H1 (cell line): ENCODE results near the gene LRRC18. TPM values are rescaled to one million over a fixed set of nuclear protein-coding genes. Genes with fewer than 3 reads are reported as not detected.
A peak's percentile ranks its signal among the peaks of the same experiment; 100 is the strongest.

Experiments used
- CBX5 ChIP-seq: fragments of 300-800, 300-1000 bp; sonication (generic); IDR thresholded peaks from 2 replicates; pipeline ENCODE4 v1.7.1; 2016; ENCODE audit warnings: antibody characterized with exemption, low read length, low read depth
- CHD2 ChIP-seq: IDR thresholded peaks from 2 replicates; pipeline ENCODE4 v1.6.1; 2012; ENCODE audit warnings: low read length, improper control_type of control experiment
- FOSL1 ChIP-seq: IDR thresholded peaks from 2 replicates; pipeline ENCODE4 v1.6.1; 2011; ENCODE audit warnings: mild to moderate bottlenecking, low read depth, low read length, moderate library complexity; ENCODE audit not compliant: insufficient read depth
- GABPA ChIP-seq: IDR thresholded peaks from 2 replicates; pipeline ENCODE4 v1.6.1; 2011; ENCODE audit warnings: mild to moderate bottlenecking, low read length, moderate library complexity, borderline replicate concordance; ENCODE audit not compliant: insufficient read depth
- GTF2F1 ChIP-seq: IDR thresholded peaks from 2 replicates; pipeline ENCODE4 v1.6.1; 2012; ENCODE audit warnings: low read depth, low read length, improper control_type of control experiment, borderline replicate concordance
- JUND ChIP-seq: IDR thresholded peaks from 2 replicates; pipeline ENCODE4 v1.6.1; 2011; ENCODE audit warnings: mild to moderate bottlenecking, improper control_type of control experiment, low read length
- POU5F1 ChIP-seq: IDR thresholded peaks from 2 replicates; pipeline ENCODE4 v1.6.1; 2011; ENCODE audit warnings: low read depth, mild to moderate bottlenecking, low read length, moderate library complexity
- RFX5 ChIP-seq: IDR thresholded peaks from 2 replicates; pipeline ENCODE4 v1.6.1; 2011; ENCODE audit warnings: low read depth, low read length, improper control_type of control experiment, borderline replicate concordance
- SIN3A ChIP-seq, 2 experiments: IDR thresholded peaks in 1 of 2; conservative IDR thresholded peaks in 1 of 2; 2 replicates each; pipeline ENCODE4 v1.6.1; 2011 to 2012; ENCODE audit warnings: low read length in 2 of 2, improper control_type of control experiment in 1 of 2, low read depth in 1 of 2, mild to moderate bottlenecking in 1 of 2
- polyA plus RNA-seq, 7 experiments: library from polyadenylated mRNA; depleted of rRNA in 3 of 7; stranded (reverse) in 5 of 7; unstranded in 2 of 7; fragments of >200 nt in 5 of 7; fragments of 200-250 nt in 2 of 7; gene quantifications; 1 replicate in 5 of 7; 2 replicates in 1 of 7; 4 replicates in 1 of 7; pipeline versions ENCODE4 v1.2.1 to v1.2.3, GENCODE V29; 2011 to 2013; ENCODE audit warnings: missing spikeins in 2 of 7, mixed read lengths in 2 of 7
- total RNA-seq: library from RNA; stranded (reverse); fragmentation: NEBNext Ultra II Directional; extraction: Animal tissue kit (Norgen Biotek cat#: 25700); gene quantifications from 2 replicates; pipeline ENCODE4 v1.2.1, GENCODE V29; 2021
- TF ChIP-seq, protein P1 (sequence below): fragments of 300-600 bp; sonication (generic); IDR thresholded peaks from 2 replicates; pipeline ENCODE4 v1.7.1; 2012; ENCODE audit warnings: low read length, moderate library complexity, mild to moderate bottlenecking, inconsistent platforms; ENCODE audit not compliant: insufficient replicate concordance

Gene LRRC18
- total and polyA plus RNA-seq, 2 of the 8 experiments (the other 6 are each of a cell fraction or from before 2014, with no cell fraction given), result not detected

DNA sequence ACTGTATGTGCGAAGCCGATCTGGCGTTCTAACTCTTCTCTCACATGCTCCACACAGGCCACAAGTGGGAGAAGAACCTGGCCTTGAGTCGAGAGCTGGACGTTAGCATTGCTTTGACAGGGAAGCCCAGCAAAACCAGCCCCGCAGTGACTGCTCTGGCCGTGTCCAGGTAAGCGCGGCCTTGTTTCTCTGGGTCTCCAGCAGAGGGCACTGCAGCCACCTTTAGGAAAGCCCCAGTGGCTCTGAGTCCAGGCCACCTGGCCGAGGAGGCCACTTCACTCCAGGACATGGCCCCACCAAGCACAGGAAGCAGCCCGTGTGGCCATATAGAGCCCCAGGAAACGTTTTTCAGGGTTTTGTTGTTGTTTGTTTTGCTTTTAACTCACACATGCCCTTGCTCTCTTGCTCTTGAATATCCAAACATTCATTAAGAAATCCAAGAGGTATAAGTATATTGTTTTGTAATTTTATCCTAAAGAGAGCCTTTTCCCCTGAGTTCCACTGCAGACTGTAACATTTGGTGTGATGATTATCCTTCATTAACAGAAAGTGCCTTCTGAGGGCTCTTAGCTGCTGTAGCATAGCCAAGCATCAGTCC is 41.8 kb upstream of the LRRC18 start (continued):
- TF ChIP-seq, protein P1, sequence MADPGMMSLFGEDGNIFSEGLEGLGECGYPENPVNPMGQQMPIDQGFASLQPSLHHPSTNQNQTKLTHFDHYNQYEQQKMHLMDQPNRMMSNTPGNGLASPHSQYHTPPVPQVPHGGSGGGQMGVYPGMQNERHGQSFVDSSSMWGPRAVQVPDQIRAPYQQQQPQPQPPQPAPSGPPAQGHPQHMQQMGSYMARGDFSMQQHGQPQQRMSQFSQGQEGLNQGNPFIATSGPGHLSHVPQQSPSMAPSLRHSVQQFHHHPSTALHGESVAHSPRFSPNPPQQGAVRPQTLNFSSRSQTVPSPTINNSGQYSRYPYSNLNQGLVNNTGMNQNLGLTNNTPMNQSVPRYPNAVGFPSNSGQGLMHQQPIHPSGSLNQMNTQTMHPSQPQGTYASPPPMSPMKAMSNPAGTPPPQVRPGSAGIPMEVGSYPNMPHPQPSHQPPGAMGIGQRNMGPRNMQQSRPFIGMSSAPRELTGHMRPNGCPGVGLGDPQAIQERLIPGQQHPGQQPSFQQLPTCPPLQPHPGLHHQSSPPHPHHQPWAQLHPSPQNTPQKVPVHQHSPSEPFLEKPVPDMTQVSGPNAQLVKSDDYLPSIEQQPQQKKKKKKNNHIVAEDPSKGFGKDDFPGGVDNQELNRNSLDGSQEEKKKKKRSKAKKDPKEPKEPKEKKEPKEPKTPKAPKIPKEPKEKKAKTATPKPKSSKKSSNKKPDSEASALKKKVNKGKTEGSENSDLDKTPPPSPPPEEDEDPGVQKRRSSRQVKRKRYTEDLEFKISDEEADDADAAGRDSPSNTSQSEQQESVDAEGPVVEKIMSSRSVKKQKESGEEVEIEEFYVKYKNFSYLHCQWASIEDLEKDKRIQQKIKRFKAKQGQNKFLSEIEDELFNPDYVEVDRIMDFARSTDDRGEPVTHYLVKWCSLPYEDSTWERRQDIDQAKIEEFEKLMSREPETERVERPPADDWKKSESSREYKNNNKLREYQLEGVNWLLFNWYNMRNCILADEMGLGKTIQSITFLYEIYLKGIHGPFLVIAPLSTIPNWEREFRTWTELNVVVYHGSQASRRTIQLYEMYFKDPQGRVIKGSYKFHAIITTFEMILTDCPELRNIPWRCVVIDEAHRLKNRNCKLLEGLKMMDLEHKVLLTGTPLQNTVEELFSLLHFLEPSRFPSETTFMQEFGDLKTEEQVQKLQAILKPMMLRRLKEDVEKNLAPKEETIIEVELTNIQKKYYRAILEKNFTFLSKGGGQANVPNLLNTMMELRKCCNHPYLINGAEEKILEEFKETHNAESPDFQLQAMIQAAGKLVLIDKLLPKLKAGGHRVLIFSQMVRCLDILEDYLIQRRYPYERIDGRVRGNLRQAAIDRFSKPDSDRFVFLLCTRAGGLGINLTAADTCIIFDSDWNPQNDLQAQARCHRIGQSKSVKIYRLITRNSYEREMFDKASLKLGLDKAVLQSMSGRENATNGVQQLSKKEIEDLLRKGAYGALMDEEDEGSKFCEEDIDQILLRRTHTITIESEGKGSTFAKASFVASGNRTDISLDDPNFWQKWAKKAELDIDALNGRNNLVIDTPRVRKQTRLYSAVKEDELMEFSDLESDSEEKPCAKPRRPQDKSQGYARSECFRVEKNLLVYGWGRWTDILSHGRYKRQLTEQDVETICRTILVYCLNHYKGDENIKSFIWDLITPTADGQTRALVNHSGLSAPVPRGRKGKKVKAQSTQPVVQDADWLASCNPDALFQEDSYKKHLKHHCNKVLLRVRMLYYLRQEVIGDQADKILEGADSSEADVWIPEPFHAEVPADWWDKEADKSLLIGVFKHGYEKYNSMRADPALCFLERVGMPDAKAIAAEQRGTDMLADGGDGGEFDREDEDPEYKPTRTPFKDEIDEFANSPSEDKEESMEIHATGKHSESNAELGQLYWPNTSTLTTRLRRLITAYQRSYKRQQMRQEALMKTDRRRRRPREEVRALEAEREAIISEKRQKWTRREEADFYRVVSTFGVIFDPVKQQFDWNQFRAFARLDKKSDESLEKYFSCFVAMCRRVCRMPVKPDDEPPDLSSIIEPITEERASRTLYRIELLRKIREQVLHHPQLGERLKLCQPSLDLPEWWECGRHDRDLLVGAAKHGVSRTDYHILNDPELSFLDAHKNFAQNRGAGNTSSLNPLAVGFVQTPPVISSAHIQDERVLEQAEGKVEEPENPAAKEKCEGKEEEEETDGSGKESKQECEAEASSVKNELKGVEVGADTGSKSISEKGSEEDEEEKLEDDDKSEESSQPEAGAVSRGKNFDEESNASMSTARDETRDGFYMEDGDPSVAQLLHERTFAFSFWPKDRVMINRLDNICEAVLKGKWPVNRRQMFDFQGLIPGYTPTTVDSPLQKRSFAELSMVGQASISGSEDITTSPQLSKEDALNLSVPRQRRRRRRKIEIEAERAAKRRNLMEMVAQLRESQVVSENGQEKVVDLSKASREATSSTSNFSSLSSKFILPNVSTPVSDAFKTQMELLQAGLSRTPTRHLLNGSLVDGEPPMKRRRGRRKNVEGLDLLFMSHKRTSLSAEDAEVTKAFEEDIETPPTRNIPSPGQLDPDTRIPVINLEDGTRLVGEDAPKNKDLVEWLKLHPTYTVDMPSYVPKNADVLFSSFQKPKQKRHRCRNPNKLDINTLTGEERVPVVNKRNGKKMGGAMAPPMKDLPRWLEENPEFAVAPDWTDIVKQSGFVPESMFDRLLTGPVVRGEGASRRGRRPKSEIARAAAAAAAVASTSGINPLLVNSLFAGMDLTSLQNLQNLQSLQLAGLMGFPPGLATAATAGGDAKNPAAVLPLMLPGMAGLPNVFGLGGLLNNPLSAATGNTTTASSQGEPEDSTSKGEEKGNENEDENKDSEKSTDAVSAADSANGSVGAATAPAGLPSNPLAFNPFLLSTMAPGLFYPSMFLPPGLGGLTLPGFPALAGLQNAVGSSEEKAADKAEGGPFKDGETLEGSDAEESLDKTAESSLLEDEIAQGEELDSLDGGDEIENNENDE, result no peak
- TF ChIP-seq CHD2 (no peak), JUND (no peak), FOSL1 (no peak), GABPA (no peak), GTF2F1 (no peak), SIN3A (conservative IDR thresholded peaks at IDR 0.05 in 1 of 2, IDR thresholded peaks at IDR 0.05 in 1 of 2; ENCODE audit: low read depth in 1 of 2, low read length in 2 of 2) (0 out of 4 replicates have a peak, but pooled peaks of 1 of the 2 experiments have one; percentile 31), CBX5 (no peak), POU5F1 (no peak), RFX5 (no peak)
